Measurements from ENCODE around the gene ARID5B.

Gene ARID5B

GRCh38 chr10:61900829-61901792 is at the start of gene ARID5B:
Gene ARID5B (plus strand): TSS chr10:61901699. CDS start chr10:61901710, 11 bp downstream.
- peak; percentile 74 for DNase-seq

- no peak for DNase-seq
Observed at GRCh38 chr10:61852261-61852660, 49.2 kb upstream of the ARID5B start.

GRCh38 chr10:61855771-61856170 is 45.7 kb upstream of the ARID5B start:
- no peak for DNase-seq

- DNase-seq: no peak
Observed at GRCh38 chr10:61857746-61858145, 43.8 kb upstream of the ARID5B start.

GRCh38 chr10:61859786-61860185 is 41.7 kb upstream of the ARID5B start:
- no peak for DNase-seq

GRCh38 chr10:61860964-61861758 is 40.3 kb upstream of the ARID5B start:
- no peak for DNase-seq

- DNase-seq: no peak
Observed at GRCh38 chr10:61863981-61864380, 37.5 kb upstream of the ARID5B start.

- peak; percentile 25 for DNase-seq
Observed at GRCh38 chr10:61866700-61867368, 34.7 kb upstream of the ARID5B start.

GRCh38 chr10:61867374-61867773 is 34.1 kb upstream of the ARID5B start:
- peak; percentile 12 for DNase-seq

- DNase-seq: peak; percentile 64
Observed at GRCh38 chr10:61867817-61868216, 33.7 kb upstream of the ARID5B start.

GRCh38 chr10:61869041-61869675 is 32.3 kb upstream of the ARID5B start:
- no peak for DNase-seq

GRCh38 chr10:61869774-61870525 is 31.5 kb upstream of the ARID5B start:
- no peak for DNase-seq

- no peak for DNase-seq
Observed at GRCh38 chr10:61870526-61870895, 31.0 kb upstream of the ARID5B start.

- DNase-seq: no peak
Observed at GRCh38 chr10:61871487-61871886, 30.0 kb upstream of the ARID5B start.

- DNase-seq: no peak
Observed at GRCh38 chr10:61877887-61878739, 23.4 kb upstream of the ARID5B start.

GRCh38 chr10:61878740-61879068 is 22.8 kb upstream of the ARID5B start:
- DNase-seq: no peak

- peak; percentile 71 for DNase-seq
Observed at GRCh38 chr10:61882621-61883370, 18.7 kb upstream of the ARID5B start.

GRCh38 chr10:61883371-61884025 is 18.0 kb upstream of the ARID5B start:
- DNase-seq: no peak

- no peak for DNase-seq
Observed at GRCh38 chr10:61887772-61888171, 13.7 kb upstream of the ARID5B start.

GRCh38 chr10:61888744-61889143 is 12.8 kb upstream of the ARID5B start:
- no peak for DNase-seq

Data from activated CD4-positive, alpha-beta T cell treated with anti-CD3 and anti-CD28 coated beads, Interleukin-2, amount 50 U/mL, for 16 hours (primary cell).